ENCODE data around the gene EFHD1.
A peak's percentile ranks its signal among the peaks of the same experiment; 100 is the strongest.
"Not testable (repeated sequence)": the region's sequence is repeated elsewhere in the genome, so short reads cannot be mapped to it uniquely, and the experiment has no call there.

The EFHD1 gene

GRCh38 chr2:232691117-232691516 lies 57.7 kb downstream of the EFHD1 start:
- DNase-seq (ENCODE audit: low read depth in 2 of 2) = not testable (repeated sequence)

- DNase-seq (ENCODE audit: low read depth in 2 of 2) = no peak
Measured at GRCh38 chr2:232693344-232693743, 59.9 kb downstream of the EFHD1 start.

- no peak for DNase-seq (ENCODE audit: low read depth in 2 of 2)
Measured at GRCh38 chr2:232696609-232697058, 63.2 kb downstream of the EFHD1 start.

- peak; percentile 76 to 94 for DNase-seq (ENCODE audit: low read depth in 2 of 2)
Measured at GRCh38 chr2:232697059-232697806, 63.8 kb downstream of the EFHD1 start, which contains the start of gene GIGYF2. Gene GIGYF2, plus strand, starts transcription at chr2:232697331. Its CDS starts 37,867 bp downstream, at chr2:232735198.

- DNase-seq (ENCODE audit: low read depth in 2 of 2) = no peak
Measured at GRCh38 chr2:232697807-232698110, 64.4 kb downstream of the EFHD1 start.

- DNase-seq (ENCODE audit: low read depth in 2 of 2) = no peak
Measured at GRCh38 chr2:232698556-232699091, 65.2 kb downstream of the EFHD1 start.

- DNase-seq (ENCODE audit: low read depth in 2 of 2) = no peak
Measured at GRCh38 chr2:232699110-232699509, 65.7 kb downstream of the EFHD1 start.

GRCh38 chr2:232700154-232700553 lies 66.8 kb downstream of the EFHD1 start:
- no peak for DNase-seq (ENCODE audit: low read depth in 2 of 2)

- DNase-seq (ENCODE audit: low read depth in 2 of 2) = no peak
Measured at GRCh38 chr2:232707076-232707475, 73.7 kb downstream of the EFHD1 start.

GRCh38 chr2:232713505-232713904 lies 80.1 kb downstream of the EFHD1 start:
- no peak for DNase-seq (ENCODE audit: low read depth in 2 of 2)

GRCh38 chr2:232714969-232715368 lies 81.6 kb downstream of the EFHD1 start:
- no peak for DNase-seq (ENCODE audit: low read depth in 2 of 2)

- DNase-seq (ENCODE audit: low read depth in 2 of 2) = not testable (repeated sequence)
Measured at GRCh38 chr2:232720056-232720455, 86.7 kb downstream of the EFHD1 start.

GRCh38 chr2:232721261-232721660 lies 87.9 kb downstream of the EFHD1 start:
- no peak for DNase-seq (ENCODE audit: low read depth in 2 of 2)

- no peak for DNase-seq (ENCODE audit: low read depth in 2 of 2)
Measured at GRCh38 chr2:232721882-232722281, 88.5 kb downstream of the EFHD1 start.

GRCh38 chr2:232723027-232723426 lies 89.6 kb downstream of the EFHD1 start:
- DNase-seq (ENCODE audit: low read depth in 2 of 2) = no peak

GRCh38 chr2:232728785-232729184 lies 95.4 kb downstream of the EFHD1 start:
- DNase-seq (ENCODE audit: low read depth in 2 of 2) = no peak

- no peak for DNase-seq (ENCODE audit: low read depth in 2 of 2)
Measured at GRCh38 chr2:232731470-232731869, 98.1 kb downstream of the EFHD1 start.

Data from stimulated activated CD4-positive, alpha-beta T cell treated with anti-CD3 and anti-CD28 coated beads, Interleukin-1b, Interleukin-23, amount 100 ng/mL, for 1 hour (primary cell).